Cardiac fibroblast (primary cell): ENCODE data around the gene THRB.
A peak's percentile ranks its signal among the peaks of the same experiment; 100 is the strongest.

Source experiments
- DNase-seq, 2 donors: peaks; one replicate each; pipeline versions ENCODE4 v3.0.0 to v3.0.0-alpha.2; 2010; ENCODE audit warnings: low read depth in 2 of 2
- H3K4me3 ChIP-seq, 2 donors: replicated peaks in 1 of 2; 1 replicate in 1 of 2; 2 replicates in 1 of 2; pipeline ENCODE4 v1.5.1; 2011; ENCODE audit warnings: low read depth in 2 of 2, low read length in 2 of 2, mild to moderate bottlenecking in 2 of 2, moderate library complexity in 1 of 2
- TF ChIP-seq, protein P1 (sequence below): IDR thresholded peaks from one replicate; pipeline ENCODE4 v1.5.1; 2011; ENCODE audit warnings: low read depth, mild to moderate bottlenecking, low read length, inconsistent platforms

The THRB gene

DNA sequence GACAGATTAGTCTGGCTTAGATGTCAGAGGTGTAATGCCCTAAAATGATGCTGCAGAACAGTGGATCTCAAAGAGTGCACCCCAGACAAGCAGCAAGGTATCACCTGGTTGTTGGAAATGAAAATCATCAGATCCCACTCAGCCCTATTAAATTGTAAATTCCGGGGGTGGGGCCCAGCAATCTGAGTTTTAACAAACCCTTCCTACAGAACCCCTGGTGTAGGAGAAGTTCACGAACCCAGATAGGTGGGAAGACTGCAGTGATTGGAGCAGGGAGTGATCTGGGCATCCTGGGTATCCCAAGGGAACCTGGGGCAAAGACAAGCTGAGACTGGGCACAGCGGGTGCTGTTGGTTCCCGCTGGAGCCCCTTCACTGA is 24.3 kb upstream of the THRB start:
- TF ChIP-seq, protein P1, sequence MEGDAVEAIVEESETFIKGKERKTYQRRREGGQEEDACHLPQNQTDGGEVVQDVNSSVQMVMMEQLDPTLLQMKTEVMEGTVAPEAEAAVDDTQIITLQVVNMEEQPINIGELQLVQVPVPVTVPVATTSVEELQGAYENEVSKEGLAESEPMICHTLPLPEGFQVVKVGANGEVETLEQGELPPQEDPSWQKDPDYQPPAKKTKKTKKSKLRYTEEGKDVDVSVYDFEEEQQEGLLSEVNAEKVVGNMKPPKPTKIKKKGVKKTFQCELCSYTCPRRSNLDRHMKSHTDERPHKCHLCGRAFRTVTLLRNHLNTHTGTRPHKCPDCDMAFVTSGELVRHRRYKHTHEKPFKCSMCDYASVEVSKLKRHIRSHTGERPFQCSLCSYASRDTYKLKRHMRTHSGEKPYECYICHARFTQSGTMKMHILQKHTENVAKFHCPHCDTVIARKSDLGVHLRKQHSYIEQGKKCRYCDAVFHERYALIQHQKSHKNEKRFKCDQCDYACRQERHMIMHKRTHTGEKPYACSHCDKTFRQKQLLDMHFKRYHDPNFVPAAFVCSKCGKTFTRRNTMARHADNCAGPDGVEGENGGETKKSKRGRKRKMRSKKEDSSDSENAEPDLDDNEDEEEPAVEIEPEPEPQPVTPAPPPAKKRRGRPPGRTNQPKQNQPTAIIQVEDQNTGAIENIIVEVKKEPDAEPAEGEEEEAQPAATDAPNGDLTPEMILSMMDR = no peak
- H3K4me3 ChIP-seq = no peak overlapping the region
- no peak for DNase-seq

DNA sequence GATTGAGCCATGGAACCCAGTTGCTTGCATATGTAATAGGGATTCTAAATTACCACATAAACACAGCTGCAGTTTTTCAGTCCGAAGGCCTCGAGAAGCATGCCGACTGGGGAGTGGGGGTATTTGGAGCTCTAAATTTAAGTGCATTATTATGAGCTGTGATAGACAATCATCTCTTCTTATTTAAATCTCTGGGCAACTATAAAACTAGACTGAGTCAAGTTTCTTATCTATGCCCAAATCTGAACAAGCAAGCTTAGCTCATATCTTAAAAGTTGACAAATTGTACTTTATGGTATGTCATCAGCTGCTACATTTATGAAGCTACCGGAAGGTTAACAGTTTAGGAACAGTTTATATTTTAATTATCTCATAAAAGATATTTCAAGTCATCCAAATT is 19.5 kb upstream of the THRB start:
- TF ChIP-seq, protein P1 = no peak
- no peak overlapping the region for H3K4me3 ChIP-seq
- no peak for DNase-seq

DNA sequence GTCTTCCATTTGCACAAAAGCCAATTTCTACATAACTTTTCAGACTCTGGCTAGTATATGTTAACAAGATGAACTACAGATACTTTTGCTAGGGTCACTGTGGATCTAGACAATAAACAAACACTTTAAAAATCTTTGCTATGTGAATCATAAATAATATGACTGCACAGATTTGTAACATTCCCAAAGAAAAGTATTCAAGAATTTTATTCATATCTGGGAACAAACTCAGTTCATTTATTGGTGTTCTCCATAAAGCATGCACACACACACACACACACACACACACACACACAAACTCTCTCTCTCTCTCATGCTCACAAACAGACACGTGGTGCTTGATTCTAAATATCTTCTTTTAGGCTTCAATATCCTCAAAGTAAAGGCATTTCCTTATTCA is 18.8 kb upstream of the THRB start:
- DNase-seq = peak in 1 of 2 donors; percentile 50

DNA sequence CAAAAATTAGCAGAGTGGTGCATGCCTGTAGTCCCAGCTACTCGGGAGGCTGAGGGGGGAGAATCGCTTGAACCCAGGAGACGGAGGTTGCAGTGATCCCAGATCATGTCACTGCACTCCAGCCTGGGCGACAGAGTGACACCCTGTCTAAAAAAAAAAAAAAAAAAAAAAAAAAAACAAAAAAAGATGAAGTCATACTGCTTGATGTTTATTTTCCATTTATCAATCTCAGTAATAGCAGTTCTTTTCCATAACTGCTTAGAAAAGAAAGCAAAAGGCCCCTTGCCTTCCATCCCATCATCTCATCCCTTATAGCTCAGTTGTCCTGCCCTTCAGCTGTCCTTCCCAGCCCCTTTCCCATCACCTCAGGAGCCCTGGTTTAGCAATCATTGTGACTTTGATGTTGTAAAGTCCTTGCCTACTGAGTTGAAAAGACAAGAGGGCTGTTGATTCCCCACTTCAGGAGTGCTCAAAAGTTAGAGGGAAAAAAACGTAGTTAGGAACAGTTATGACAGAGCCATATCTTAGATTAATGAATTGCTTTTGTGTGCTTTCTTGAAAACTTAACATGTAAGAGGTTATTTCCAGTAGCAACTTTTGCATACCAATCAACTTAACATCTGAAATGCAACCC is 18.0 kb upstream of the THRB start:
- TF ChIP-seq, protein P1 = no peak
- no peak overlapping the region for H3K4me3 ChIP-seq
- DNase-seq = no peak

More for the DNA sequence above, 18.8 kb upstream of the THRB start:
- TF ChIP-seq, protein P1 = no peak
- no peak overlapping the region for H3K4me3 ChIP-seq

DNA sequence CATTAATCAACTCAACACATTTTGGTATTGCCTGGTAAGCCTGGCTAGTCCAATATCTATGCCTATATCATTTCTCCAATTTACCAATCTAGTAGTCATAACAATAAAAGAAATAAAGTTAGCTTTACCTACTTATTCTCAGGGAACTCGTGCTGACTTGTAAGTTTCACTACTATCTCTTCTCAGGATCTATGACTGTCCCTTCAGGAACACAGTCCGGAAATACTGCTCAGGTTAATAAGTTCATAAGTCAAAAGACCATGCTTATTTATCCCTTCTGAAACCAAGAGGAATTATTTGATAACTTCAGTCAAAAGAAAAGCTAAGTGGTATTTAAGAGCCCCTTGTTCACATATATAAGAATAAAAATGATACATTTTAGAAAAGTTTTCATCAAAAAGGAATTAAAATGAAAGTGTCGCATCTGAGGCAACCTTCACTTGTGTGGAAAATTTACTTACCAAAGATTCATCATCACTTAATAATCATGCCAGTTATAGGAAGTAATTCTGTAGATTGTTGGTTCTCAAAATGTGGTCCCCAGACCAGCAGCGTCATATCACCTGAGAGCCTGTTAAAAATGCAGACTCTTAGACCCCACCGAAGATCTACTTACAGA is 15.5 kb upstream of the THRB start:
- DNase-seq = peak in 1 of 2 donors; percentile 49
- TF ChIP-seq, protein P1 = no peak
- H3K4me3 ChIP-seq = no peak overlapping the region

DNA sequence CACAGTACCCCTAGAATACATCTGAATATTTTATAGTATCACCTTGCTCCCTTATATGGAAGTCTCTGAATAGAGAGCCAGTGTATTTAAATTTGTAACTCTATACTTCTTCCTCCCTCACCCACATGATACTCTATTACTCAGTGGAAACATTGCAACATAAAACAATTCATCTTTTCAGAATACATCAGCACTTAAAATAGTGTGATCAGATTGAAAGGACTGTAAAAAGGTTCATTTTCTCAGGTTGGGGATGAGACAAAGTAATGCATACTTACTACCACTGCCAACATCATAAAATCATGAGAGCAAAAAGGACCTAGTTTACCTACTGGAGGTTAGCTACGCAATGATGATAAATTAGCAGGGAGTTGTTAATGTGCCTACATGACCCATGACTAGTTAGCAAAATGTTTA is 13.8 kb upstream of the THRB start:
- DNase-seq = peak; percentile 57 to 82
- TF ChIP-seq, protein P1 = no peak
- H3K4me3 ChIP-seq = no peak overlapping the region
